WTC11 (cell line): Measurements from ENCODE around the gene P2RX1.

Experiments
- CREB1 ChIP-seq: sonication (generic); formaldehyde crosslinking; IDR thresholded peaks from 2 replicates; pipeline ENCODE4 v1.8.0; 2023; ENCODE audit warnings: mild to moderate bottlenecking, missing genetic modification reagents
- CREM ChIP-seq: sonication (generic); formaldehyde crosslinking; IDR thresholded peaks from 2 replicates; pipeline ENCODE4 v1.8.1; 2022; ENCODE audit warnings: mild to moderate bottlenecking, missing genetic modification reagents, moderate library complexity
- CTCF ChIP-seq: fragments of 200-600 bp; IDR thresholded peaks from 2 replicates; pipeline ENCODE4 v1.8.0; 2022; ENCODE audit warnings: antibody characterized with exemption
- E2F1 ChIP-seq: sonication (generic); formaldehyde crosslinking; IDR thresholded peaks from 2 replicates; pipeline ENCODE4 v1.8.0; 2022; ENCODE audit warnings: mild to moderate bottlenecking, missing genetic modification reagents
- ETV6 ChIP-seq: sonication (generic); formaldehyde crosslinking; IDR thresholded peaks from 2 replicates; pipeline ENCODE4 v1.8.1; 2022; ENCODE audit warnings: mild to moderate bottlenecking, missing genetic modification reagents
- FOXJ3 ChIP-seq: sonication (generic); formaldehyde crosslinking; IDR thresholded peaks from 2 replicates; pipeline ENCODE4 v1.9.0; 2021; ENCODE audit warnings: missing genetic modification reagents, mild to moderate bottlenecking, borderline replicate concordance
- FOXP1 ChIP-seq: sonication (generic); formaldehyde crosslinking; IDR thresholded peaks from 2 replicates; pipeline ENCODE4 v1.8.0; 2022; ENCODE audit warnings: missing genetic modification reagents, mild to moderate bottlenecking, moderate library complexity, borderline replicate concordance
- MAX ChIP-seq: sonication (generic); formaldehyde crosslinking; IDR thresholded peaks from 2 replicates; pipeline ENCODE4 v1.8.0; 2022; ENCODE audit warnings: mild to moderate bottlenecking, missing genetic modification reagents
- RELA ChIP-seq: sonication (generic); formaldehyde crosslinking; IDR thresholded peaks from 2 replicates; pipeline ENCODE4 v1.8.1; 2022; ENCODE audit warnings: missing genetic modification reagents, mild to moderate bottlenecking, borderline replicate concordance
- SMAD3 ChIP-seq: sonication (generic); formaldehyde crosslinking; IDR thresholded peaks from 2 replicates; pipeline ENCODE4 v1.8.0; 2022; ENCODE audit warnings: missing genetic modification reagents, mild to moderate bottlenecking, borderline replicate concordance
- ZNF121 ChIP-seq: sonication (generic); formaldehyde crosslinking; IDR thresholded peaks from 2 replicates; pipeline ENCODE4 v1.8.0; 2023; ENCODE audit warnings: missing genetic modification reagents
- ZNF263 ChIP-seq: sonication (generic); formaldehyde crosslinking; IDR thresholded peaks from 2 replicates; pipeline ENCODE4 v1.8.1; 2022; ENCODE audit warnings: low read depth, mild to moderate bottlenecking, moderate library complexity, missing genetic modification reagents
- ZNF317 ChIP-seq: sonication (generic); formaldehyde crosslinking; IDR thresholded peaks from 2 replicates; pipeline ENCODE4 v1.8.1; 2023; ENCODE audit warnings: low read depth, mild to moderate bottlenecking, moderate library complexity, missing genetic modification reagents, borderline replicate concordance
- ZNF416 ChIP-seq: fragments of 250-450 bp; sonication (Bioruptor Pico); IDR thresholded peaks from 2 replicates; pipeline ENCODE4 v1.9.0; 2021; ENCODE audit warnings: mild to moderate bottlenecking, inconsistent platforms

GRCh38 chr17:3921006-3921405, 4.7 kb upstream of the P2RX1 start:
- no peak for TF ChIP-seq ETV6 (CRISPR knock-in tag)
- no peak for TF ChIP-seq CTCF
- TF ChIP-seq MAX (CRISPR knock-in tag), result no peak
- no peak for TF ChIP-seq FOXP1
- TF ChIP-seq ZNF121 (CRISPR knock-in tag), result no peak
- TF ChIP-seq ZNF416 (CRISPR knock-in tag), result no peak
- no peak for TF ChIP-seq ZNF263
- no peak for TF ChIP-seq CREB1
- TF ChIP-seq ZNF317 (CRISPR knock-in tag), result no peak
- no peak for TF ChIP-seq CREM
- no peak for TF ChIP-seq SMAD3
- no peak for TF ChIP-seq RELA (CRISPR knock-in tag)
- TF ChIP-seq E2F1 (CRISPR knock-in tag), result no peak
- no peak for TF ChIP-seq FOXJ3
